D721Med (cell line): Measurements from ENCODE around the gene PID1.
"Not testable (repeated sequence)": the region's sequence is repeated elsewhere in the genome, so short reads cannot be mapped to it uniquely, and the experiment has no call there.

Source experiments
- DNase-seq: peaks from one replicate; pipeline ENCODE4 v3.0.0; 2011; ENCODE audit warnings: low spot score; ENCODE audit not compliant: insufficient read length
- FAIRE-seq: peaks from 2 replicates; lab custom pipeline; 2011; peaks lifted over from hg19 to GRCh38; lab: Jason Lieb, UNC
- TF ChIP-seq, protein P1 (sequence below): IDR thresholded peaks from 2 replicates; pipeline ENCODE4 v1.5.1; 2012; ENCODE audit warnings: mild to moderate bottlenecking, control low read depth; ENCODE audit not compliant: insufficient read depth; ENCODE audit errors: missing control alignments

The PID1 gene

GRCh38 chr2:229080172-229080571 lies 190.9 kb downstream of the PID1 start:
- DNase-seq: no peak
- TF ChIP-seq, protein P1, sequence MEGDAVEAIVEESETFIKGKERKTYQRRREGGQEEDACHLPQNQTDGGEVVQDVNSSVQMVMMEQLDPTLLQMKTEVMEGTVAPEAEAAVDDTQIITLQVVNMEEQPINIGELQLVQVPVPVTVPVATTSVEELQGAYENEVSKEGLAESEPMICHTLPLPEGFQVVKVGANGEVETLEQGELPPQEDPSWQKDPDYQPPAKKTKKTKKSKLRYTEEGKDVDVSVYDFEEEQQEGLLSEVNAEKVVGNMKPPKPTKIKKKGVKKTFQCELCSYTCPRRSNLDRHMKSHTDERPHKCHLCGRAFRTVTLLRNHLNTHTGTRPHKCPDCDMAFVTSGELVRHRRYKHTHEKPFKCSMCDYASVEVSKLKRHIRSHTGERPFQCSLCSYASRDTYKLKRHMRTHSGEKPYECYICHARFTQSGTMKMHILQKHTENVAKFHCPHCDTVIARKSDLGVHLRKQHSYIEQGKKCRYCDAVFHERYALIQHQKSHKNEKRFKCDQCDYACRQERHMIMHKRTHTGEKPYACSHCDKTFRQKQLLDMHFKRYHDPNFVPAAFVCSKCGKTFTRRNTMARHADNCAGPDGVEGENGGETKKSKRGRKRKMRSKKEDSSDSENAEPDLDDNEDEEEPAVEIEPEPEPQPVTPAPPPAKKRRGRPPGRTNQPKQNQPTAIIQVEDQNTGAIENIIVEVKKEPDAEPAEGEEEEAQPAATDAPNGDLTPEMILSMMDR: no peak
- no peak for FAIRE-seq

DNA sequence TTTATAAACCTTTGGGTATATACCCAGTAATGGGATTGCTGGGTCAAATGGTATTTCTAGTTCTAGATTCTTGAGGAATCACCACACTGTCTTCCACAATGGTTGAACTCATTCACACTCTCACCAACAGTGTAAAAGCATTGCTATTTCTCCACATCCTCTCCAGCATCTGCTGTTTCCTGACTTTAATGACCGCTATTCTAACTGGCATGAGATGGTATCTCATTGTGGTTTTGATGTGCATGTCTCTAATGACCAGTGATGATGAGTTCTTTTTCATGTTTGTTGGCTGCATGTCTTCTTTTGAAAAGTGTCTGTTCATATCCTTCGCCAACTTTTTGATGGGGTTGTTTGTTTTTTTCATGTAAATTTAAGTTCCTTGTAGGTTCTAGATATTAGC lies 194.2 kb downstream of the PID1 start:
- DNase-seq, FAIRE-seq: not testable (repeated sequence)

- TF ChIP-seq, protein P1: no peak
- FAIRE-seq (no peak), DNase-seq (no peak)
Observed at GRCh38 chr2:229073935-229074334, 197.2 kb downstream of the PID1 start.

- TF ChIP-seq, protein P1: no peak
- FAIRE-seq: no peak
- DNase-seq: no peak
Observed at GRCh38 chr2:229071292-229071976, 199.7 kb downstream of the PID1 start.

- FAIRE-seq: no peak
- TF ChIP-seq, protein P1: no peak
- DNase-seq: no peak
Observed at GRCh38 chr2:229066121-229066715, 204.9 kb downstream of the PID1 start.

DNA sequence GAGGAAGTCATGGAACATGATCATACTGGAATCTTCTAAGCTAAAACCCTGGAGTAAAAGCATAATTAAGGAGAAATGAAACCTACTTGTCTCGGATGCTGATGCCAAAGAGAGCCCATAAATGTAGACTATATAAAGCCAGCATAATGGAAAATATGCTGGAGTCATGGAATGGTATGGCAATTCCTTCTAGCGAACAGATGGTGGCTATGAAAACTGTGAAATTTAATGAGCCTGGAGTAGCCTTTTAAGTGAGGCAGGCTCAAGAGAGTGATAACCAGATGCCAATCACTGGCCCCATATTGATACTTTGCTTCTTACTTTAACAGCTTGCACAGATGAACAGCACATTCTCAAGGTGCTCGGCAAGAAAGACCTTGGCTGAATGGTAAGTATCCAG lies 206.3 kb downstream of the PID1 start:
- DNase-seq: no peak
- TF ChIP-seq, protein P1: no peak
- FAIRE-seq: no peak

DNA sequence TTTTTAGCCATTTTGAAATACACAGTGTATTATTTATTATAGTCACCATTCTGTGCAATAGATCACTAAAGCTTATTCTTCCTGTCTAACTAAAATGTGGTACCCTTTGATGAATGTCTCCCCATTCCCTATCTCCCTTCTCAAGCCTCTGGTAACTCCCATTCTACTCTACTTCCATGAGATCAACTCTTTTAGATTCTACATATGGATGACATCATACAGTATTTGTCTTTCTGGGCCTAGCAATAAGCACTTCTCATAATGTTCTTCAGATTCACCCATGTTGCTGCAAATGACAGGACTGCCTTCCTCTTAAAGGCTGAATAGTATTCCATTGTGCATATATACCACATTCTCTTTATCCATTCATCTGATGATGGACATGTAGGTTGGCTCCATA lies 210.9 kb downstream of the PID1 start:
- TF ChIP-seq, protein P1: no peak
- DNase-seq (no peak), FAIRE-seq (no peak)
